NCI-H2029 treated with DMSO at 0.1 percent for 48 hours (cell line): Measurements from ENCODE around the gene DNAI4.

Experiments
- DNase-seq: peaks from one replicate; lab custom pipeline; 2025; lab: John Stamatoyannopoulos, UW

DNAI4 gene

DNA sequence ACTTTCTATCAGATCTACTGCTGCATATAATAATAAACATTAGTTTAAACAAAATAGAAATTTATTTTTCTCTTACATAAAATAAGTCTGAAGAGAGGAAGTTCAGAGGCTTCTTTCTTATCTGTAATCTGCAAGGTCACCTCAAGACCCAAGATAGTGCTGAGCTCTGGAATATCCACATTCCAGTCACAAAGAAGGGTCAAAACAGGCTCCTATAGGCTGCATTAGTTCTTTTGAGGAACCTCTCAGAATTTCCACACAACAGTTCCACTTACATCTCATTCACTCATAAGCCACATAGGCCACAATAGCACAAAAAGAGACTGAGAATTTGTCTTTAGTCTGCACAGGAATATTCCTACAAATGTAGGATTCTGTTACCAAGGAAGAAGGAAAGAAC lies 157.0 kb downstream of the DNAI4 start:
- DNase-seq: no peak

GRCh38 chr1:66764994-66765578 lies 159.6 kb downstream of the DNAI4 start:
- peak; percentile 77 for DNase-seq
